ENCODE data around the gene TIMM8A.

TIMM8A gene

DNA sequence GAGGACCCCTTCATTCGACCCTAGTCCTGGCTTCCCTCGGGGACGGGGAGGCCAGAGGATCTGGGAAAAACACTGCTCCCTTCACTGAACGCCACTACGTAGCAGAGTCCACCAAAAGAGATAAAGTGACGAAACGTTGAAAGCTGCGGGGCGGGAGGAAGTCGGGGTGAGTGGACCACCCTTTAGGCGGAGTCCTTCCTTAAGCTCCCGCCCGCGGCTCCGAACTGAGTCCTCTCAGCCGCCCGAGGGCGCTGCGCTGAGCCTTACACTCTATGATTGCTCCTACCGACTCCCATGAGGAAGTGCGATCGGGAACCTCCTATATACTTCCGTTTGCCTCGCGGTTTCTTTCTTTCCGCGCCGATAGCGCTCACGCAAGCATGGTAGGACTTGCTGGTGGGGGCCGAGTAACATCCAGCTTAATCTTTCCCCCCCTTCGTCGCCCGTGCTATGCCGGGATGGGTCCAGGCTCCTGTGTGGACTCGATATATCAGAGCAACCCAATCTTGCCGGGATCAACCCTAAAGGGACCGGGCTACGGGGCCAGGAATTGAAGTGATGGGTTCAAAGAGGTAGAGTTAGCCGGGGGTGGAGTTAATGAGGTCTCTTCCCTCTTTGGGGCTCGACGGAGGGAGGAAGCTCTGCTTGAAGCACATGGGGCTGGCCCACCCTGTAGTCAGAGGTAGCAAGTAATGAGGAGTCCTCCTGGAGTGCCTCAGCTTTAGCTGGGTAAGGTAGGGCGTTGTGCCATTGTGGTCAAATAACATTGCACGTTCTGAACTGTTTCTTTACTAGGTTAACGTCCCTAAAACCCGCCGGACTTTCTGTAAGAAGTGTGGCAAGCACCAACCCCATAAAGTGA, 42.4 kb upstream of the TIMM8A start, which contains the start of gene RPL36A:
Gene RPL36A, plus strand, starts transcription at position 348 of the 862 bp plus-strand sequence. Its CDS starts 33 bp downstream, at position 381.
- peak; percentile 100 for ATAC-seq
- TF ChIP-seq RARB (CRISPR knock-in tag; IDR thresholded peaks at IDR 0.05) (peak; percentile 42; the same call in 1 of the 2 replicates), ZNF8 (CRISPR knock-in tag; IDR thresholded peaks at IDR 0.05) (no peak), GLIS3 (CRISPR knock-in tag; IDR thresholded peaks at IDR 0.05) (peak; percentile 10; the same call in 1 of the 2 replicates), ZFP30 (CRISPR knock-in tag; IDR thresholded peaks at IDR 0.05) (0 out of 2 replicates have a peak, but pooled peaks have one; percentile 22), ZFP3 (CRISPR knock-in tag; IDR thresholded peaks at IDR 0.05) (0 out of 2 replicates have a peak, but pooled peaks have one; percentile 16)
- TF ChIP-seq, protein P1, sequence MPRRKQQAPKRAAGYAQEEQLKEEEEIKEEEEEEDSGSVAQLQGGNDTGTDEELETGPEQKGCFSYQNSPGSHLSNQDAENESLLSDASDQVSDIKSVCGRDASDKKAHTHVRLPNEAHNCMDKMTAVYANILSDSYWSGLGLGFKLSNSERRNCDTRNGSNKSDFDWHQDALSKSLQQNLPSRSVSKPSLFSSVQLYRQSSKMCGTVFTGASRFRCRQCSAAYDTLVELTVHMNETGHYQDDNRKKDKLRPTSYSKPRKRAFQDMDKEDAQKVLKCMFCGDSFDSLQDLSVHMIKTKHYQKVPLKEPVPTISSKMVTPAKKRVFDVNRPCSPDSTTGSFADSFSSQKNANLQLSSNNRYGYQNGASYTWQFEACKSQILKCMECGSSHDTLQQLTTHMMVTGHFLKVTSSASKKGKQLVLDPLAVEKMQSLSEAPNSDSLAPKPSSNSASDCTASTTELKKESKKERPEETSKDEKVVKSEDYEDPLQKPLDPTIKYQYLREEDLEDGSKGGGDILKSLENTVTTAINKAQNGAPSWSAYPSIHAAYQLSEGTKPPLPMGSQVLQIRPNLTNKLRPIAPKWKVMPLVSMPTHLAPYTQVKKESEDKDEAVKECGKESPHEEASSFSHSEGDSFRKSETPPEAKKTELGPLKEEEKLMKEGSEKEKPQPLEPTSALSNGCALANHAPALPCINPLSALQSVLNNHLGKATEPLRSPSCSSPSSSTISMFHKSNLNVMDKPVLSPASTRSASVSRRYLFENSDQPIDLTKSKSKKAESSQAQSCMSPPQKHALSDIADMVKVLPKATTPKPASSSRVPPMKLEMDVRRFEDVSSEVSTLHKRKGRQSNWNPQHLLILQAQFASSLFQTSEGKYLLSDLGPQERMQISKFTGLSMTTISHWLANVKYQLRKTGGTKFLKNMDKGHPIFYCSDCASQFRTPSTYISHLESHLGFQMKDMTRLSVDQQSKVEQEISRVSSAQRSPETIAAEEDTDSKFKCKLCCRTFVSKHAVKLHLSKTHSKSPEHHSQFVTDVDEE (CRISPR knock-in tag; IDR thresholded peaks at IDR 0.05): 0 out of 2 replicates have a peak, but pooled peaks have one; percentile 18
- TF ChIP-seq, protein P2, sequence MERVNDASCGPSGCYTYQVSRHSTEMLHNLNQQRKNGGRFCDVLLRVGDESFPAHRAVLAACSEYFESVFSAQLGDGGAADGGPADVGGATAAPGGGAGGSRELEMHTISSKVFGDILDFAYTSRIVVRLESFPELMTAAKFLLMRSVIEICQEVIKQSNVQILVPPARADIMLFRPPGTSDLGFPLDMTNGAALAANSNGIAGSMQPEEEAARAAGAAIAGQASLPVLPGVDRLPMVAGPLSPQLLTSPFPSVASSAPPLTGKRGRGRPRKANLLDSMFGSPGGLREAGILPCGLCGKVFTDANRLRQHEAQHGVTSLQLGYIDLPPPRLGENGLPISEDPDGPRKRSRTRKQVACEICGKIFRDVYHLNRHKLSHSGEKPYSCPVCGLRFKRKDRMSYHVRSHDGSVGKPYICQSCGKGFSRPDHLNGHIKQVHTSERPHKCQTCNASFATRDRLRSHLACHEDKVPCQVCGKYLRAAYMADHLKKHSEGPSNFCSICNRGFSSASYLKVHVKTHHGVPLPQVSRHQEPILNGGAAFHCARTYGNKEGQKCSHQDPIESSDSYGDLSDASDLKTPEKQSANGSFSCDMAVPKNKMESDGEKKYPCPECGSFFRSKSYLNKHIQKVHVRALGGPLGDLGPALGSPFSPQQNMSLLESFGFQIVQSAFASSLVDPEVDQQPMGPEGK (CRISPR knock-in tag; IDR thresholded peaks at IDR 0.05; ENCODE audit: borderline replicate concordance): peak; percentile 45; the same call in 1 of the 2 replicates
- TF ChIP-seq, protein P3, sequence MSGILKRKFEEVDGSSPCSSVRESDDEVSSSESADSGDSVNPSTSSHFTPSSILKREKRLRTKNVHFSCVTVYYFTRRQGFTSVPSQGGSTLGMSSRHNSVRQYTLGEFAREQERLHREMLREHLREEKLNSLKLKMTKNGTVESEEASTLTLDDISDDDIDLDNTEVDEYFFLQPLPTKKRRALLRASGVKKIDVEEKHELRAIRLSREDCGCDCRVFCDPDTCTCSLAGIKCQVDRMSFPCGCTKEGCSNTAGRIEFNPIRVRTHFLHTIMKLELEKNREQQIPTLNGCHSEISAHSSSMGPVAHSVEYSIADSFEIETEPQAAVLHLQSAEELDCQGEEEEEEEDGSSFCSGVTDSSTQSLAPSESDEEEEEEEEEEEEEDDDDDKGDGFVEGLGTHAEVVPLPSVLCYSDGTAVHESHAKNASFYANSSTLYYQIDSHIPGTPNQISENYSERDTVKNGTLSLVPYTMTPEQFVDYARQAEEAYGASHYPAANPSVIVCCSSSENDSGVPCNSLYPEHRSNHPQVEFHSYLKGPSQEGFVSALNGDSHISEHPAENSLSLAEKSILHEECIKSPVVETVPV (CRISPR knock-in tag; IDR thresholded peaks at IDR 0.05): no peak; the same call in 1 of the 2 replicates

DNA sequence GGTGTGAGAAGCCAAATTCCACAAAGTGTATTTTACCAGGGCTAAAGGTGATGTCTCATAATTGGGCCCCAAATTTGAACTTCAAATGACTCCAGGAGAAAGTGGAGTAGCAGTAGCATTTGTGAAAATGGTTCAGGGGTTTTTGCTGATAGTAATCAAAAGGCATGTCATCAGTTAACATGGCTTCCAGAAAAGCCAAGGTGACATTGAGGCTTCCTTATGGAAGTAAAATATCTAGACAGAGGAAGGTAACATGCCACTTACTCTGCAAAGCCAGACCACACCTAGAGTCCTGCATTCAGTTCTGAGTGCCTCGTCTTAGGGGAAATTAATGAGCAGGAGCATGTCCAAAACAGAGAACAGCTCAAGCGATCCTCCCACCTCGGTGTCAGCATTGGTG, 40.1 kb upstream of the TIMM8A start:
- no peak for ATAC-seq
- TF ChIP-seq BACH2 (CRISPR knock-in tag; IDR thresholded peaks at IDR 0.05; ENCODE audit: borderline replicate concordance) (no peak), ESRRG (CRISPR knock-in tag; IDR thresholded peaks at IDR 0.05) (no peak), ZC3H10 (CRISPR knock-in tag; IDR thresholded peaks at IDR 0.05) (no peak)
- TF ChIP-seq, protein P3 (CRISPR knock-in tag; IDR thresholded peaks at IDR 0.05): no peak

DNA sequence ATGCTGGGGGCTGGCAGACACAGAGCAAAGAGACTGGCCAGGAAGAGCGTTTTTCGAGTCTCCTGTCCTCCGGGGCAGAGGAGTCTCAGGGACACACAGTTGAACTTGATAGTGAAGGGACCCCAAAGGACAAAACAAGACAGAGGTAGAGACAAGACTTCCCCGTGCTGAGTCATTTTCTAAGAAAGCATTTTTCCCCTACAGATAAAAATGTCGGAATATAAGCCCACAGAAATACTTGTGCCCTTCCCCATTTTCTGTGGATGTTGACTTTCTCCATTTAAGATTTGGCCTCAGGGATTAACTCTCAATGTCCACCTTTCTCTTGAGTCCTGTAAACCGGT, 38.0 kb upstream of the TIMM8A start:
- TF ChIP-seq ZNF70 (CRISPR knock-in tag; IDR thresholded peaks at IDR 0.05): no peak
- TF ChIP-seq ZFP3 (CRISPR knock-in tag; IDR thresholded peaks at IDR 0.05): no peak
- TF ChIP-seq ZNF8 (CRISPR knock-in tag; IDR thresholded peaks at IDR 0.05): no peak
- TF ChIP-seq CSDC2 (CRISPR knock-in tag; IDR thresholded peaks at IDR 0.05): no peak
- no peak for TF ChIP-seq OSR1 (CRISPR knock-in tag; IDR thresholded peaks at IDR 0.05)
- TF ChIP-seq, protein P3 (CRISPR knock-in tag; IDR thresholded peaks at IDR 0.05): no peak
- TF ChIP-seq ESRRG (CRISPR knock-in tag; IDR thresholded peaks at IDR 0.05): no peak
- TF ChIP-seq TOX (CRISPR knock-in tag; IDR thresholded peaks at IDR 0.05; ENCODE audit: borderline replicate concordance): no peak
- no peak for TF ChIP-seq ARNTL (CRISPR knock-in tag; IDR thresholded peaks at IDR 0.05; ENCODE audit: borderline replicate concordance, low read depth)
- no peak for TF ChIP-seq RARB (CRISPR knock-in tag; IDR thresholded peaks at IDR 0.05)
- TF ChIP-seq, protein P4, sequence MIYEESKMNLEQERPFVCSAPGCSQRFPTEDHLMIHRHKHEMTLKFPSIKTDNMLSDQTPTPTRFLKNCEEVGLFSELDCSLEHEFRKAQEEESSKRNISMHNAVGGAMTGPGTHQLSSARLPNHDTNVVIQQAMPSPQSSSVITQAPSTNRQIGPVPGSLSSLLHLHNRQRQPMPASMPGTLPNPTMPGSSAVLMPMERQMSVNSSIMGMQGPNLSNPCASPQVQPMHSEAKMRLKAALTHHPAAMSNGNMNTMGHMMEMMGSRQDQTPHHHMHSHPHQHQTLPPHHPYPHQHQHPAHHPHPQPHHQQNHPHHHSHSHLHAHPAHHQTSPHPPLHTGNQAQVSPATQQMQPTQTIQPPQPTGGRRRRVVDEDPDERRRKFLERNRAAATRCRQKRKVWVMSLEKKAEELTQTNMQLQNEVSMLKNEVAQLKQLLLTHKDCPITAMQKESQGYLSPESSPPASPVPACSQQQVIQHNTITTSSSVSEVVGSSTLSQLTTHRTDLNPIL (CRISPR knock-in tag; IDR thresholded peaks at IDR 0.05; ENCODE audit: low read depth): no peak
- TF ChIP-seq, protein P1 (CRISPR knock-in tag; IDR thresholded peaks at IDR 0.05): no peak
- TF ChIP-seq, protein P5, sequence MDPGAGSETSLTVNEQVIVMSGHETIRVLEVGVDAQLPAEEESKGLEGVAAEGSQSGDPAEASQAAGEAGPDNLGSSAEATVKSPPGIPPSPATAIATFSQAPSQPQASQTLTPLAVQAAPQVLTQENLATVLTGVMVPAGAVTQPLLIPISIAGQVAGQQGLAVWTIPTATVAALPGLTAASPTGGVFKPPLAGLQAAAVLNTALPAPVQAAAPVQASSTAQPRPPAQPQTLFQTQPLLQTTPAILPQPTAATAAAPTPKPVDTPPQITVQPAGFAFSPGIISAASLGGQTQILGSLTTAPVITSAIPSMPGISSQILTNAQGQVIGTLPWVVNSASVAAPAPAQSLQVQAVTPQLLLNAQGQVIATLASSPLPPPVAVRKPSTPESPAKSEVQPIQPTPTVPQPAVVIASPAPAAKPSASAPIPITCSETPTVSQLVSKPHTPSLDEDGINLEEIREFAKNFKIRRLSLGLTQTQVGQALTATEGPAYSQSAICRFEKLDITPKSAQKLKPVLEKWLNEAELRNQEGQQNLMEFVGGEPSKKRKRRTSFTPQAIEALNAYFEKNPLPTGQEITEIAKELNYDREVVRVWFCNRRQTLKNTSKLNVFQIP (CRISPR knock-in tag; IDR thresholded peaks at IDR 0.05; ENCODE audit: borderline replicate concordance, low read depth): no peak
- no peak for ATAC-seq
